Activated CD4-positive, alpha-beta T cell treated with anti-CD3 and anti-CD28 coated beads, Interleukin-2, amount 50 U/mL, for 16 hours (primary cell): ENCODE measurements around the gene EIF2AK3.
A peak's percentile ranks its signal among the peaks of the same experiment; 100 is the strongest.
"Not testable (repeated sequence)": the region's sequence is repeated elsewhere in the genome, so short reads cannot be mapped to it uniquely, and the experiment has no call there.

Experiments
- DNase-seq: peaks from one replicate; pipeline ENCODE4 v3.0.0-alpha.2; 2020

EIF2AK3 gene

DNA sequence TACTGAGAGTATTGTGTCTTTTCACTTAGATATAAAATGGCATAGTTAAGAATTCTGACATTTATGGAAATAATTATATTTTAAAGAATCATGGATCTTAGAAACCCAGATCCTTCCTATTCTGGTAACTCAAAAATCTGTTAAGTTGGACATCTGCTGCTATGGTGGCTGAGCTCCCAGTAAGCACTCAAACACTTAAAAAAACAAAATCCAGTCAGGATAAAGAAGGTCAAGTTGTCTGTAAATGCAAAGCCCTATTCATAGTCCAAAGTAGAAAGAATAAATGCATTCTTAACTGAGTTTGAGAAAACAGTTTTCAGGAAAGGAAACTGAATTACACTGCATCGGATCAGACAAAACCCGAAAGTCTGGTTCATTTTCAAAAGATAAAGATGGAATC, 35.6 kb downstream of the EIF2AK3 start:
- DNase-seq = no peak

- peak; percentile 61 for DNase-seq
Observed at GRCh38 chr2:88590998-88591613, 36.2 kb downstream of the EIF2AK3 start.

DNA sequence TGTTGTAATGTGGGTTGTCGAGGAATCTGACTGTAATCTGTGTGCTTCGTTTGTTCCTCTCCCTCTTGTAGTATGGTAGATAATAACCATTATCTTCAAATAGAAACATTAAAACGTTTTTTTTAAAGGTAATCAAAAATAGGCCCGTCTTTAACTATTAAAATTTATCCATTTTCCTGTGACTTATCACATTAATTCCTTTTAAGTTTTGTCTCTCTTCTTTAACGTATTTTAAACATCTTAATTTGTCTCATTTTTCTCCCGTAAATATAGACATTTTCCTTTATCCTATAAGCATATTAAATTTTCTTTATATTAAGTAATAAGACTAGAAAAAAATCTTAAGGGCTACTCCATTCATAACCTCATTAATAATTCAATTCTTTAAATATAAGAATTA, 41.3 kb downstream of the EIF2AK3 start:
- no peak for DNase-seq

GRCh38 chr2:88582030-88582429, 45.2 kb downstream of the EIF2AK3 start:
- no peak for DNase-seq

DNA sequence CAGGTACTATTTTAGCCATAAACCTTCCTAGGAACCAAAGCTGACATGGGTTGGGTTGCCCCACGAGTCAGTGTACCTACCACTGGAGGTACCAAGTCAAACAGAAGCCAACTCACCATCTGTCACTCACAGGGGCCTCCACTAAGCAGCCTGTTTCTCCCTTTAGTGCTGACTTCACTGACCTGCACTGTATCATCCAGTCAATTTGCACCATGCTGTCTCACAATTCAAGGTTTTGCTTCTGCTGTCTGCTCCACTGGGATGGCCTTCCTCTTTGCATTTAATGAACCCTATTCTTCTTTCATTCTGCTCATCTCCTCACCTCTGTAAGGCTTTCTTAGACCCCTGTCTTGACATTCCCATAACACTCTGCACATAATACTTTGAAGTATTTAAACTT, 47.2 kb downstream of the EIF2AK3 start:
- no peak for DNase-seq

DNA sequence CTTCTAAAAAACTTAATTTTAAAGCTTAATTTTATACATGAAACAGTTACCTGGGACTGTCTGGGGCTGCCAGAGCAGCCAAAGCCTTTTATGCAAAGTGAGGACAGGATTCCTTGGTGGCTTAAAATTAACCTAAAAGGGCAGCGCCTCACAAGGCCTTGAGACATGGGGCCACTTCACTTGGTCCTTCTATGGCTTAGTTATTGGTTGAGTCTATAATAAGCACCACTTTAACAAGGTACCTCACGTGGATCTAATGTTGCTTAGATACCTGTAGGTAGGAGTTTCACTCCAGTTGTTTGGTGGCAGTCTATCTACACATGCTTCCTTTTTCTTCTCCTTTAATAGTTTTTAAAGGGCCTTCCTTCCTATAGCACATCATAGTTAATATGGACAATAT, 51.6 kb downstream of the EIF2AK3 start:
- no peak for DNase-seq

DNA sequence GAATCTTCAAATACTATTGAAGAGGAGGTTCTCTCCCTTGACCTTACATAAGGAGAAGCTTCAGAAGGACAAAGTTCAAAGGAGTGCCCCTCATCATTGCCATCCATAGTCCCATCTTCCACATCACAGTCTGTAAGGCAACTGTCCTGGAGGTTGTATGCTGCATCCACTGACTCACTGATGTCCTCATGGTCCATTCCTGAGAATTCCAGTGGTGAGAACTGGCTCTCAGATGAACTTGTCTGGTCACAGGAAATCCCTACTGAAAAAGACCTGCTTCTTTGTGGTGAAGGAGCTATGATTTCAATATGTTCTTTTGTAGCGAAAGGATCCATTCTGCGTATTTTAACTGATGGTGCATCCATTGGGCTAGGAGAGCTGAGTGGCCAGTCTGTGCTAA, 52.2 kb downstream of the EIF2AK3 start:
- DNase-seq = no peak

GRCh38 chr2:88574445-88574844, 52.8 kb downstream of the EIF2AK3 start:
- DNase-seq = peak; percentile 85

DNA sequence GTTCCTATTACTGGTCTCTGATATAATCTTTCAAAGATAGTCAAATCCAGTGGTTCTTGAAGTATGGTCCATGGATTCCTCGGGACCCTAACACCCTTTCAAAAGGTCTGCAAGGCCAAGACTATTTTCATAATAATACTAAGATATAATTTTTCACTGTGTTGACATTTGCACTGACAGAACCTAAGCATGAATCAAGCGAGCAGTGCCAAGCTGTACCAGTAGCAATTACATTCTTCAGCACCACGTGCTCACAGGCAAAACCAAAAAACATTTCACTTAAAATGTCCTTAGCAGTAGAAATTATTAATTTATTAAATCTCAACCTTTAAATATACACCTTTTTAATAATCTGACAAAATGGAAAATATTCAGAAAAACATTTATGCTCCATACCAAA, 59.1 kb downstream of the EIF2AK3 start:
- no peak for DNase-seq

- DNase-seq = no peak
Observed at GRCh38 chr2:88564402-88564801, 62.9 kb downstream of the EIF2AK3 start.

DNA sequence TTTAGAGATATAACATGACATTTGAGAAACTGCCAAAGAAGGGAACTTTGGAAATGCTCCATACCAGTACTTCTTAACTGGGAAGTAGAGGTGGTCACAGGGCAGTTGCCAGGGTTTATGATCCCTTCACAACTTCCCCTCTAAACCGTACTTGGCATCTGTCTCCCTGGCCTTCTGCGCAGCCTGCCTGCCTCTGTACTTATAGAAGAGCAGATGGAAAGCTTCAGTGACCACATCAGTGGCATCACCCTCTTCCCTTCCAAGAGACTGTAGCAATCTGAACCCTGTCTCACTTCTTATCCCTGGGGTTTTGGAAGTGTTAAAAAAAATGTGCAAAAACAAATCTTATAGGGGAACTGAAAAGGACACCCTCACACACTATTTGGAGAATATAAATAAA, 64.1 kb downstream of the EIF2AK3 start:
- DNase-seq = no peak

DNA sequence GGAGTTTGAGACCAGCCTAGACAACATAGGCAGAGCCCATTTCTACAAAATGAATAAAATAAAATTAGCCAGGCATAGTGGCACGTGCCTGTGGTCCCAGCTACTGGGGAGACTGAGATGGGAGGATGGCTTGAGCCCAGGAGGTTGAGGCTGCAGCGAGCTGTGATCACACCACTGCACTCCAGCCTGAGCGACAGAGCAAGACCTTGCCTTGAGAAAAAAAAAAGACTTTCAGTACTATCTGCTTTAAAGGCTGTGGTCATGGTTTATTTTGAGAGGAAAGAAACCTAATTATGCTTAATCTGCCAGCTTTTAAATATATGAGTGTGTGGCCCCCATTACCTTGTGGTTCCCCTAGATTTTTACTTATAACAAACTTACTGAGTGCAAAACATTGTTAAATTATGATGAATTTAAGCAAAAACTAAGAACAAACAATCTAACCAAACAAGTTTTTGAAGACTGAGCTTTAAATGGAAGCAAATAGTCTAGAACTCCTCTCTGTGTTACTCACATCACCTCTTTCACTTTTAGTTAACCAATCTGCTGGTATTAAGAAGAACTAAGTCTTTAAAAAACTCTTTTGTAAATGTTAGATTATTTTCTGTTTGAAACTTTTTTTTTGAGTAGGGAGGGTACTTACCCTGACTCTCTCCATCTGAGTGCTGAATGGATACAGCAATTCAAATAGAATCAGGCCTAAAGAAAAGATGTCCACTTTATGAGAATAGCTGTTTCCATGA, 65.4 kb downstream of the EIF2AK3 start:
- DNase-seq = peak; percentile 31

GRCh38 chr2:88560619-88561307, 66.5 kb downstream of the EIF2AK3 start:
- peak; percentile 42 for DNase-seq

DNA sequence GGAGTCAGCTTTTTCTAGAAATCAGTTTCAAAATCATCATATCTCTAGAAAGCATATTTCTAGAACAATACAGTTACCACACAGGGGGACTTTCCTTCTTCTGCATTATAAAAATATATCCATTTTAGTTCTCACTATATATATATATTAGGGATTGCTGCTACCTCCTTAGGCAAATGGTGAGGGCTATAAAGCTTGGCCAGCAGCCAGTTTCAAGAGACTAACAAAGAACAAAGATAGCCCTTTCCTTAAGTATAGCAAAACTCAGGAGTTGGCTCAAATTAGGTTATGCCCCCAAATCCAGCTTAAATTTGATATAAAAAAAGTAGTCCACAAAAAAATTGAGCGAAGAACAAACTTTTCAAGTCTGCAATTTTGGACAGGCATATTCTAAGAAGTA, 70.0 kb downstream of the EIF2AK3 start:
- no peak for DNase-seq

- DNase-seq = no peak
Observed at GRCh38 chr2:88556026-88556425, 71.2 kb downstream of the EIF2AK3 start.

- DNase-seq = no peak
Observed at GRCh38 chr2:88554189-88554588, 73.1 kb downstream of the EIF2AK3 start.

GRCh38 chr2:88549616-88550292, 77.5 kb downstream of the EIF2AK3 start:
- DNase-seq = no peak

DNA sequence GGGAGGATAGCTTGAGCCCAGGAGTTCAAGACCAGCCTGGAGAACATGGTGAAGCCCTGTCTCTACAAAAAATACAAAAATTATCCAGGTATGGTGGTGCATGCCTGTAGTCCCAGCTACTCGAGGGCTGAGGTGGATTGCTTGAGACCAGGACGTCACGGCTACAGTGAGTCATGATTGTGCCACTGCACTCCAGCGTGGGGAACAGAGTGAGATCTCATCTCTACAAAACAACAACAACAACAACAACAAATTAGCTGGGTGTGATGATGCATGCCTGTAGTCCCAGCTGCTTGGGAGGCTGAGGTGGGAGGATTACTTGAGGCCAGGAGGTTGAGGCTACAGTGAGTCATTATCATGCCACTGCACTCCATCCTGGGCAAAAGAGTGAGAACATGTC, 81.0 kb downstream of the EIF2AK3 start:
- not testable (repeated sequence) for DNase-seq

DNA sequence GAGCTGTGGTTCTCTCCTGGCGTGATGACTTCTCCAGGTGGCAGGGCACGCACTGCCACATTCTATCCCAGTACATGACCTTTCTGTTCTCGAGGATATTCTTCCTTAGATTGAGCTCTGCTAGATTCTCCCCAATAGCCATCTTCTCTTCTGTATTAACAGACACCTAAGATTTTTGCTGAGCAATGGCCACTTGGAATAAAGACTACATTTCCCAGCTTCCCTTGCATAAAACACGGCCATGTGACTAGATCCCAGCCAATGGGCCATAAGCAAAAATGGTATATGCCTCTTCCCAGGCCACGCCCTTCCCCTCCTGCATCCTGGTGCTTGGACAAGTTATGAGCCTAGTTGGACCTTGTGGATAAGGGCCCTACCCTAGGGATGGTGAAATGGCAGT, 82.1 kb downstream of the EIF2AK3 start:
- peak; percentile 16 for DNase-seq

DNA sequence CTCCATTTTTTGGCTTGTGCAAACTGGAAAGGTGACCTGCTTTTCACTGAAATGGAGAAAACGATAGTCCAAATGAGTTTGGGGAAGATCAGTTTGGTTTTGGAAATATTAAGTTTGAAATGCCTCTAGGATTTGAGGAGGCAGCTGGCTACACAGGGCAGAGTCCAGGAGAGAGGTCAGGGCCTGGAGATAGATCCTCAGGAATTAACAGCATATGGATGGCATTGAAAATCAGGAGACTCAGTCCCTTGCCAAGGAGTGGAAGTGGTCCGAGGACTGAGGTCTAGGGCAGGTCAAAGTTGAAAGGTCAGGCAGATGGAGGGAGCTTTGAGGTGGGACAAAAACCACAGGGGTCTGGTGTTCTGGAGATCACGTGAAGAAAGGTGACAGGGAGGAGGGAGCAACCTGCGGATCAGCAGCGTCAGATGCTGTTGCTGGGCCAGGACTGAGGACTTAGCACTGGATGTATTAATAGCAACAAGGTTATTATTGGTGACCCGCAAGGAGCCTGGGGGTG, 83.7 kb downstream of the EIF2AK3 start:
- DNase-seq = no peak

DNA sequence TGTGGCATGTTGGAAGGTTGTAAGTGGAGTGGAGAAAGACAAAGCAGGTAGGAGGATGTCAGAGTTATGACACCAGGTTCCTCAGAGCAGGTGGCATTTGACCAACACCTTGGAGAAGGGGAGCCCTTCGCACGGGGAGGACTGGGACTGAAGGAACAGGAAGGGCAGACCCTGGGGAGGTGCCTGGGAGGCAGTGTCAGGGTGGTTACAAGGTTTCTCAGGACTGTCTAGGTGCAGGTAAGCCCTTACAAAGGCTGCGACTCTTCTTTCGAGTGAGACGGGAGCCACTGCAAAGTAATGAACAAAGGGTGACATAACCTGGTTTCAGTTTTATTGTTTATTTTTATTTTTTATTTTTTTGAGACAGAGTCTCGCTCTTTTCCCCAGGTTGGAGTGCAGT, 84.6 kb downstream of the EIF2AK3 start:
- no peak for DNase-seq

- no peak for DNase-seq
Observed at GRCh38 chr2:88540346-88540745, 86.9 kb downstream of the EIF2AK3 start.

- no peak for DNase-seq
Observed at GRCh38 chr2:88538362-88538917, 88.8 kb downstream of the EIF2AK3 start.
